Measurements from ENCODE around the gene S100A1. TPM values are rescaled to one million over a fixed set of nuclear protein-coding genes. Genes with fewer than 3 reads are reported as not detected.
A peak's percentile ranks its signal among the peaks of the same experiment; 100 is the strongest.

S100A1 gene
- total RNA-seq, 1 experiment from 2014 or later, result not detected

DNA sequence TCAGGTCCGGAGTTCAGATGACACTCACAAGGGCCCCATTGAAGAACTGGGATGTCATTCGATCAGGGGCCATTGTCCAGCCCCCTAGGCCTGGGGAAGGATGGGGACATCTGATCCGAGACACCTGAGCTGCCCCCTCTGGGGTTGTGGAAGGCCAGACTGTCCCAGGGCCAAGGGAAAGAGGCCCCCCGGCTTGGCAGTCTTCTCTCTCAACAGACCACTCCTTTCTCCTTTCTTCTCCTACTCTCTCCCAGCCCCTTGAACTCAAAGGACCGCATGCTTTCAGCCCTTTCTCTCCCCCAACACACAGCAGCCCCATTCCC lies 1.1 kb downstream of the S100A1 start:
- Histone ChIP-seq H4K91ac (ENCODE audit: insufficient read length, low read depth, low read length) (no peak overlapping the region), H3K9me3 (ENCODE audit: control insufficient read depth, low read depth, low read length) (no peaks in the 10 kb centered on the region), H3K23ac (ENCODE audit: insufficient read length, low read depth, low read length) (no peak overlapping the region), H2BK15ac (ENCODE audit: low read depth, low read length) (no peak overlapping the region), H2BK20ac (ENCODE audit: low read depth, low read length, poor library complexity, severe bottlenecking) (no peak overlapping the region), H3K9ac (ENCODE audit: extremely low read depth, insufficient read length, low read length) (no peak overlapping the region), H3K27me3 (ENCODE audit: insufficient read depth, low read length) (no peaks in the 10 kb centered on the region), H2BK12ac (ENCODE audit: insufficient read length, low read depth, low read length) (no peak overlapping the region), H3K4ac (ENCODE audit: low read depth, low read length) (no peak overlapping the region), H2BK120ac (ENCODE audit: low read depth, low read length, poor library complexity, severe bottlenecking) (no peak overlapping the region), H2AFZ (ENCODE audit: low read length) (no peak overlapping the region), H3K56ac (ENCODE audit: insufficient read length, low read depth, low read length) (no peak overlapping the region), H4K20me1 (ENCODE audit: control insufficient read depth, insufficient read depth, insufficient read length) (no peaks in the 10 kb centered on the region), H2BK5ac (ENCODE audit: insufficient read length, low read length) (no peak overlapping the region), H4K5ac (ENCODE audit: insufficient read length, low read depth, low read length) (no peak overlapping the region), H3K79me1 (ENCODE audit: insufficient read depth, low read depth, low read length, poor library complexity, severe bottlenecking) (no peaks in the 10 kb centered on the region), H3K14ac (ENCODE audit: insufficient read depth, low read length) (no peak overlapping the region), H4K8ac (replicated peaks; ENCODE audit: insufficient read length, low read depth, low read length) (no peak overlapping the region), H3T11ph (ENCODE audit: low read length) (no peak overlapping the region), H2AK5ac (ENCODE audit: insufficient read length, low read length) (no peak overlapping the region), H3K23me2 (ENCODE audit: insufficient read length, low read depth, low read length, poor library complexity, severe bottlenecking) (peaks cover 16% of the 10 kb centered on the region), H3K4me1 (ENCODE audit: insufficient read depth, low read length) (no peaks in the 10 kb centered on the region), H3K18ac (ENCODE audit: insufficient read length, low read depth, low read length) (no peak overlapping the region), H3K79me2 (ENCODE audit: insufficient read depth, low read length) (no peaks in the 10 kb centered on the region), H3K4me2 (ENCODE audit: insufficient read depth, insufficient read length, low read length) (no peak overlapping the region), H3K27ac (ENCODE audit: insufficient read length, low read depth, low read length) (no peak overlapping the region)
- Mint-ChIP-seq H3K36me3 (ENCODE audit: insufficient read depth in 1 of 3, low read depth in 3 of 3) (peaks cover 6 to 17% (median 16%) of the 10 kb centered on the region in 3 experiments), H3K4me1 (peaks cover 39 to 40% of the 10 kb centered on the region in 2 experiments), H3K27me3 (ENCODE audit: low read depth) (0 out of 2 replicates have a peak, but pooled peaks cover 2% of the 10 kb centered on the region), H3K4me3 (no peak overlapping the region; a peak in 1 of 5 replicates), H3K27ac (peak overlapping the region in 1 of 3 experiments; percentile 85; a peak in 1 of 7 replicates), H3K9me3 (peaks cover 0 to under 1% of the 10 kb centered on the region in 2 experiments; a peak in 2 of 5 replicates)
- no peak for DNase-seq
- WGBS (ENCODE audit: extremely low coverage, insufficient read length, low lambda C conversion rate), result no CpG with 5 or more reads among the region's 5 CpGs
- TF ChIP-seq, protein P1, sequence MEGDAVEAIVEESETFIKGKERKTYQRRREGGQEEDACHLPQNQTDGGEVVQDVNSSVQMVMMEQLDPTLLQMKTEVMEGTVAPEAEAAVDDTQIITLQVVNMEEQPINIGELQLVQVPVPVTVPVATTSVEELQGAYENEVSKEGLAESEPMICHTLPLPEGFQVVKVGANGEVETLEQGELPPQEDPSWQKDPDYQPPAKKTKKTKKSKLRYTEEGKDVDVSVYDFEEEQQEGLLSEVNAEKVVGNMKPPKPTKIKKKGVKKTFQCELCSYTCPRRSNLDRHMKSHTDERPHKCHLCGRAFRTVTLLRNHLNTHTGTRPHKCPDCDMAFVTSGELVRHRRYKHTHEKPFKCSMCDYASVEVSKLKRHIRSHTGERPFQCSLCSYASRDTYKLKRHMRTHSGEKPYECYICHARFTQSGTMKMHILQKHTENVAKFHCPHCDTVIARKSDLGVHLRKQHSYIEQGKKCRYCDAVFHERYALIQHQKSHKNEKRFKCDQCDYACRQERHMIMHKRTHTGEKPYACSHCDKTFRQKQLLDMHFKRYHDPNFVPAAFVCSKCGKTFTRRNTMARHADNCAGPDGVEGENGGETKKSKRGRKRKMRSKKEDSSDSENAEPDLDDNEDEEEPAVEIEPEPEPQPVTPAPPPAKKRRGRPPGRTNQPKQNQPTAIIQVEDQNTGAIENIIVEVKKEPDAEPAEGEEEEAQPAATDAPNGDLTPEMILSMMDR (conservative IDR thresholded peaks at IDR 0.05), result no peak

Measured in H9 (cell line).